Keratinocyte (primary cell): Measurements from ENCODE around the gene MAGI2.

Source experiments
- EZH2 ChIP-seq: IDR thresholded peaks from one replicate; pipeline ENCODE4 v1.6.1; 2012; ENCODE audit warnings: inconsistent platforms, mild to moderate bottlenecking, low read length, moderate library complexity
- TF ChIP-seq, protein P1 (sequence below), 3 experiments: IDR thresholded peaks in 1 of 3; conservative IDR thresholded peaks in 1 of 3; optimal IDR thresholded peaks in 1 of 3; 2 replicates in 2 of 3; 3 replicates in 1 of 3; pipeline versions ENCODE3 to v1.5.1; 2011; ENCODE audit warnings: low read length in 3 of 3, mild to moderate bottlenecking in 3 of 3, moderate library complexity in 2 of 3, control low read depth in 1 of 3, inconsistent platforms in 1 of 3; ENCODE audit not compliant: insufficient read depth in 2 of 3; ENCODE audit errors: extremely low read depth in 1 of 3

DNA sequence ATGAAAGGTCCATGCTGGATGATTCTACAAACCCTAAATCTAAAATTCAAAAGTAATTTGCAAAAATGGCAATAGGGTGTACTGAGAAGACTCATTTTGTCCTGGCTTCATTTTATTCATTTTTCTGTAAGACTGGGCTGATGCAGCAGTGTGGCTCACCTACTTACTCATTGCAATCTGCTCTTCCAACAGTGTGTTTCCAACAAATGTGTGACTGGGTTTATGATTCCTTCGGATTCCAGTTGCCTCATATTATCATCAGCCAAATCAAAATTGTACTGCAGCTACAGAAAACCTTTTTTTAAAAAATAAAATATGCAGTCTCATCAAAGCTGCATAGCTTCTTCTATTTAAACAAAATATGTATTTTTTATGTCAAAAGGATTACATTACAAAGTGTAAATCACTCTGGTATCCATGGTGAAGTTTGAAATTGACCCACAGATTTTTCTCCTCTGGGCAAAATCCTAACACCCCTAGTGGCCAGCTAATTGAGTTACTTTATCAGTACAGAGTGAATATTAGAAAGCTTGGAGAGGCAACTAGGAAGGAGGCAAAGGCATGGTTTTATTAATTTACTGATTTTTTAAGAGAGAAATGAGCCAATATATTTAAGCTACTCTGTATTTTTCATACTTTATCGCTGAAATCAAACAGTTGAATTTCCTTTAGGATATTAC, 390.3 kb downstream of the MAGI2 start:
- no peak for TF ChIP-seq EZH2
- TF ChIP-seq, protein P1, sequence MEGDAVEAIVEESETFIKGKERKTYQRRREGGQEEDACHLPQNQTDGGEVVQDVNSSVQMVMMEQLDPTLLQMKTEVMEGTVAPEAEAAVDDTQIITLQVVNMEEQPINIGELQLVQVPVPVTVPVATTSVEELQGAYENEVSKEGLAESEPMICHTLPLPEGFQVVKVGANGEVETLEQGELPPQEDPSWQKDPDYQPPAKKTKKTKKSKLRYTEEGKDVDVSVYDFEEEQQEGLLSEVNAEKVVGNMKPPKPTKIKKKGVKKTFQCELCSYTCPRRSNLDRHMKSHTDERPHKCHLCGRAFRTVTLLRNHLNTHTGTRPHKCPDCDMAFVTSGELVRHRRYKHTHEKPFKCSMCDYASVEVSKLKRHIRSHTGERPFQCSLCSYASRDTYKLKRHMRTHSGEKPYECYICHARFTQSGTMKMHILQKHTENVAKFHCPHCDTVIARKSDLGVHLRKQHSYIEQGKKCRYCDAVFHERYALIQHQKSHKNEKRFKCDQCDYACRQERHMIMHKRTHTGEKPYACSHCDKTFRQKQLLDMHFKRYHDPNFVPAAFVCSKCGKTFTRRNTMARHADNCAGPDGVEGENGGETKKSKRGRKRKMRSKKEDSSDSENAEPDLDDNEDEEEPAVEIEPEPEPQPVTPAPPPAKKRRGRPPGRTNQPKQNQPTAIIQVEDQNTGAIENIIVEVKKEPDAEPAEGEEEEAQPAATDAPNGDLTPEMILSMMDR (optimal IDR thresholded peaks at IDR 0.05 in 1 of 3, IDR thresholded peaks at IDR 0.05 in 1 of 3, conservative IDR thresholded peaks at IDR 0.05 in 1 of 3; ENCODE audit: extremely low read depth in 1 of 3, insufficient read depth in 2 of 3, low read length in 3 of 3), result peak in 1 of 3 experiments; percentile 39
